ENCODE results near the gene CACNA1C. TPM values are rescaled to one million over a fixed set of nuclear protein-coding genes. Genes with fewer than 3 reads are reported as not detected.
"Not testable (repeated sequence)": the region's sequence is repeated elsewhere in the genome, so short reads cannot be mapped to it uniquely, and the experiment has no call there.

The CACNA1C gene
- total and polyA plus RNA-seq, 2 of the 4 experiments (the other 2 are of a cell fraction) = 1.6 to 2.6 TPM

DNA sequence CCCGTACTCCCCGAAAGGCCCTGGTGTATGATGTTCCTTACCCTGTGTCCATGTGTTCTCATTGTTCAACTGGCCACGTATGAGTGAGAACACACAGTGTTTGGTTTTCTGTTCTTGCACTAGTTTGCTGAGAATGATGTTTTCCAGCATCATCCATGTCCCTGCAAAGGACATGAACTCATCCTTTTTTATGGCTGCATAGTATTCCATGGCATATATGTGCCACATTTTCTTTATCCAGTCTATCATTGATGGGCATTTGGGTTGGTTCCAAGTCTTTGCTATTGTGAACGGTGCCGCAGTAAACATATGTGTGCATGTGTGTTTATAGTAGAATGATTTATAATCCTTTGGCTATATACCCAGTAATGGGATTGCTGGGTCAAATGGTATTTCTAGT, 49.9 kb downstream of the CACNA1C start:
- DNase-seq; H3K4me1 ChIP-seq (ENCODE audit: control insufficient read depth, insufficient read depth, low read length); H2BK5ac ChIP-seq (ENCODE audit: low read depth, low read length, poor library complexity, severe bottlenecking); H3K27me3 ChIP-seq (ENCODE audit: control insufficient read depth, insufficient read depth, low read length); H3K18ac ChIP-seq (ENCODE audit: low read depth, low read length); H4K8ac ChIP-seq (ENCODE audit: low read depth in 2 of 2, low read length in 2 of 2); H3K36me3 ChIP-seq (ENCODE audit: control insufficient read depth, insufficient read depth, low read length); H3K14ac ChIP-seq (replicated peaks; ENCODE audit: low read depth, low read length); H3K4ac ChIP-seq (ENCODE audit: low read depth, low read length); H4K5ac ChIP-seq (ENCODE audit: low read depth, low read length); BruUV-seq (replicated peaks); H3K23ac ChIP-seq (ENCODE audit: low read depth, low read length); H3K9me3 ChIP-seq (ENCODE audit: control insufficient read depth, insufficient read depth, low read length); H3K27ac ChIP-seq (ENCODE audit: insufficient read depth, low read length); H2AK9ac ChIP-seq (replicated peaks; ENCODE audit: low read depth, low read length, poor library complexity); in situ Hi-C loops (cut with MboI; ENCODE audit: low sequenced_read_pairs); H2AK5ac ChIP-seq (ENCODE audit: low read depth, low read length); CTCF ChIA-PET; H4K20me1 ChIP-seq (ENCODE audit: insufficient read depth, low read length); H4K91ac ChIP-seq (ENCODE audit: insufficient read depth, low read depth, low read length); H2BK120ac ChIP-seq (ENCODE audit: low read depth, low read length); H2BK15ac ChIP-seq (ENCODE audit: low read depth, low read length); H3K4me2 ChIP-seq (ENCODE audit: low read depth, low read length); dilution Hi-C loops (cut with HindIII; ENCODE audit: low sequenced_read_pairs, unreplicated experiment); H3K79me1 ChIP-seq (ENCODE audit: low read depth in 1 of 2, low read length in 2 of 2); H3K9ac ChIP-seq (ENCODE audit: low read depth, low read length); H3K4me3 ChIP-seq (ENCODE audit: insufficient read depth, low read depth, low read length); intact Hi-C loops (cut with micrococcal nuclease); ATAC-seq (ENCODE audit: low read depth); H3K56ac ChIP-seq (ENCODE audit: extremely low read depth, insufficient read depth, low read length); H3K9me1 ChIP-seq (ENCODE audit: insufficient read depth, low read length); H2AFZ ChIP-seq (replicated peaks; ENCODE audit: low read length, poor library complexity); H2BK20ac ChIP-seq (ENCODE audit: low read depth, low read length): not testable (repeated sequence)
- WGBS, 2 experiments (ENCODE audit: extremely low coverage in 2 of 2, insufficient read length in 1 of 2) = no CpG with 5 or more reads among the region's 5 CpGs
- POLR2A ChIA-PET (ENCODE audit: unreplicated experiment) = interaction anchor here (0.6 kb wide), 1 partner anchor 10 kb away, joined by 3 read pairs; no protein-coding TSS in a partner anchor

DNA sequence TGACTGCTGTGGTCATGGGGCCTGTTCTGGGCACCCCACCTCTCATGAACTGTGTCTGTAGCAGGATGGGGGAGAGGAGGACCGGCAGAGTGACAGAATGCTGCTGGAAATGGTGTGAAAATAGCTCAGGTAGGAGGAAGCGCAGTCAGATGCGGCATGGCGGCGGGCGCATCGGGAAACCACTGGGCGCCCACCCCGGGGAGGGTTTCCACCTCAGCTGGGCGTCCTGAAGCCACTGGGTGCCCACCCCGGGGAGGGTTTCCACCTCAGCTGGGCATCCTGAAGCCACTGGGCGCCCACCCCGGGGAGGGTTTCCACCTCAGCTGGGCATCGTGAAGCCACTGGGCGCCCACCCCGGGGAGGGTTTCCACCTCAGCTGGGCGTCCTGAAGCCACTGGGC, 52.6 kb downstream of the CACNA1C start:
- in situ Hi-C loops (cut with MboI; ENCODE audit: low sequenced_read_pairs); H3K4ac ChIP-seq (ENCODE audit: low read depth, low read length); H3K14ac ChIP-seq (replicated peaks; ENCODE audit: low read depth, low read length); H2BK15ac ChIP-seq (ENCODE audit: low read depth, low read length); H2AFZ ChIP-seq (replicated peaks; ENCODE audit: low read length, poor library complexity); H3K79me1 ChIP-seq (ENCODE audit: low read depth in 1 of 2, low read length in 2 of 2); H3K4me1 ChIP-seq (ENCODE audit: control insufficient read depth, insufficient read depth, low read length); H3K36me3 ChIP-seq (ENCODE audit: control insufficient read depth, insufficient read depth, low read length); H3K9ac ChIP-seq (ENCODE audit: low read depth, low read length); H3K56ac ChIP-seq (ENCODE audit: extremely low read depth, insufficient read depth, low read length); H4K91ac ChIP-seq (ENCODE audit: insufficient read depth, low read depth, low read length); BruUV-seq (replicated peaks); ATAC-seq (ENCODE audit: low read depth); H2BK120ac ChIP-seq (ENCODE audit: low read depth, low read length); H2AK5ac ChIP-seq (ENCODE audit: low read depth, low read length); H2AK9ac ChIP-seq (replicated peaks; ENCODE audit: low read depth, low read length, poor library complexity); H4K20me1 ChIP-seq (ENCODE audit: insufficient read depth, low read length); H3K9me3 ChIP-seq (ENCODE audit: control insufficient read depth, insufficient read depth, low read length); DNase-seq; H2BK20ac ChIP-seq (ENCODE audit: low read depth, low read length); H3K4me2 ChIP-seq (ENCODE audit: low read depth, low read length); dilution Hi-C loops (cut with HindIII; ENCODE audit: low sequenced_read_pairs, unreplicated experiment); CTCF ChIA-PET; H2BK5ac ChIP-seq (ENCODE audit: low read depth, low read length, poor library complexity, severe bottlenecking); POLR2A ChIA-PET (ENCODE audit: unreplicated experiment); H3K27ac ChIP-seq (ENCODE audit: insufficient read depth, low read length); H3K23ac ChIP-seq (ENCODE audit: low read depth, low read length); intact Hi-C loops (cut with micrococcal nuclease); H3K27me3 ChIP-seq (ENCODE audit: control insufficient read depth, insufficient read depth, low read length); H3K18ac ChIP-seq (ENCODE audit: low read depth, low read length); H4K5ac ChIP-seq (ENCODE audit: low read depth, low read length); H3K4me3 ChIP-seq (ENCODE audit: insufficient read depth, low read depth, low read length); H3K9me1 ChIP-seq (ENCODE audit: insufficient read depth, low read length); H4K8ac ChIP-seq (ENCODE audit: low read depth in 2 of 2, low read length in 2 of 2): not testable (repeated sequence)
- no CpG with 5 or more reads among the region's 17 CpGs for WGBS, 2 experiments (ENCODE audit: extremely low coverage in 2 of 2, insufficient read length in 1 of 2)

Data from IMR-90 (cell line).